HT-29 (cell line): ENCODE data around the gene MAPK8IP3. TPM values are rescaled to one million over a fixed set of nuclear protein-coding genes. Genes with fewer than 3 reads are reported as not detected.

Experiments used
- DNase-seq: peaks from one replicate; pipeline ENCODE4 v3.0.0-alpha.2; 2015; ENCODE audit warnings: low spot score
- total RNA-seq: library from RNA; depleted of rRNA; stranded (reverse); fragments of >200 nt; shearing (Covaris generic); gene quantifications from 2 replicates; pipeline ENCODE4 v1.2.3, GENCODE V29; 2014

MAPK8IP3 gene
- total RNA-seq, 1 experiment from 2014 or later: 120 TPM

DNA sequence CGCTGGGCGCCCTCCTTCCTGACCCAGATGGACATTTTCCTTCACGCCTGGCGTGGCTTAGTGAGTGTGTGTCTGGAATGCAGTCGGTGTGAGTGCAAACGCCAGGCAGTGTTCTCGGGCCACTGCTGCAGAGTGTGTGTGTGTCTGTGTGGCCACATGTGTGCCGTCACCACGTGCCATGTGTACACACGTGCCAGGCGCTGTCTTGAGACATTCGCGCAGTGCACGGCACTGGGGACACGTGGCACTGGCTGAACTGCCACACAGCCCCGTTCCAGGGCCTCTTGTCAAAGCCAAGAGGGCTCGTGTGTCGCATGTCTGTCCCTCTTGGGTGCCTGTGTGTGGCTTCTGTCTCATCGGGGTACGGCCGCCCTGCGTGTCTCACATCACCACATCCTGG lies 28.8 kb downstream of the MAPK8IP3 start:
- DNase-seq: no peak

DNA sequence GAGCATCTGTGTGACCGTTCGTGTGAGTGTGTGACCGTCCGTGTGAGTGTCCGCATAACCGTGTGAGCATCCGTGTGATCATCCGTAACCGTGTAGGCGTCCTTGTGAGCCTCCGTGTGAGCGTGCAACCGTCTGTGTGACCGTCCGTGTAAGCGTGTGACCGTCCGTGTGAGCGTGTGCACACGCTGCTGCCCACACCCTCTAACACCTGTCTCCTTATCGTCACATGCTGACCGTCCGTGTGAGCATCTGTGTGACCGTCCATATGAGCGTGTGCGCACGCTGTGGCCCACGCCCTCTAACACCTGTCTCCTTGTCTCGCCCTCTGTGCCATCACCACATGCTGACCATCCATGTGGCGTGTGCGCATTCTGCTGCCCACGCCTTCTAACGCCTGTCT lies 34.2 kb downstream of the MAPK8IP3 start:
- DNase-seq: no peak

DNA sequence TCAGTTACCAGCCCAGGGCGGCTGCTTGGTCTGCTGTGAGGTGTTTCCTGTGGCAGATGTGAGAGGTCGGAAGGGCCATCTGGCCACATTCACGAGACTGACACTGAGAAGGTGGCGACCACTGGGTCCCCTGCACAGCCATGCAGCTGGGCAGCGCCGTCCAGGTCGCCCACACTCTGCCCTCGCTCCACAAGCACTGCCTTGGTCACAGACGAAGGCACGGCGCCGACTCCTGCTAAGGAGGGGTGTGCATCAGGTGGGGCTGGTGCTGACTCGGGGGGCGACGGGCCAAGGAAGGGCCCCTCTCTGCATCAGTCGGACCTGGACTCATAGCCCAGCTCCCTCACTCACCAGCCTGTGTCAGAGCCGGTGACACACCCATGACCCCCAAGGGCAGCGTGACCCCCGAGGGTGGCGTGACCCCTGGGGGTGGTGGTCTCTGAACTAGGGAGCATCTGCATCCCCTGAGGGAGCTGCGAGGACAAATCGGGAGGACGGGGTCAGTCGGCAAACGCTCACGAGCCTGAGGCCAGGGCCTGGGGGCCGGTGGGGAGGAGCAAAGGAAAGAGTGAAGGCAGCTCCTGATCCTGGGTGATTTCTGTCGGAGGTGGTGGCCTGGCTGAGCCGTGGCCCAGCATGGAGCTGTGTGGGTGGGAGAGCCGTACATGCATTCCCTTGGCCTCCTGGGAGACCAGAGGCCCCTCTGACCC lies 34.9 kb downstream of the MAPK8IP3 start:
- DNase-seq: no peak

DNA sequence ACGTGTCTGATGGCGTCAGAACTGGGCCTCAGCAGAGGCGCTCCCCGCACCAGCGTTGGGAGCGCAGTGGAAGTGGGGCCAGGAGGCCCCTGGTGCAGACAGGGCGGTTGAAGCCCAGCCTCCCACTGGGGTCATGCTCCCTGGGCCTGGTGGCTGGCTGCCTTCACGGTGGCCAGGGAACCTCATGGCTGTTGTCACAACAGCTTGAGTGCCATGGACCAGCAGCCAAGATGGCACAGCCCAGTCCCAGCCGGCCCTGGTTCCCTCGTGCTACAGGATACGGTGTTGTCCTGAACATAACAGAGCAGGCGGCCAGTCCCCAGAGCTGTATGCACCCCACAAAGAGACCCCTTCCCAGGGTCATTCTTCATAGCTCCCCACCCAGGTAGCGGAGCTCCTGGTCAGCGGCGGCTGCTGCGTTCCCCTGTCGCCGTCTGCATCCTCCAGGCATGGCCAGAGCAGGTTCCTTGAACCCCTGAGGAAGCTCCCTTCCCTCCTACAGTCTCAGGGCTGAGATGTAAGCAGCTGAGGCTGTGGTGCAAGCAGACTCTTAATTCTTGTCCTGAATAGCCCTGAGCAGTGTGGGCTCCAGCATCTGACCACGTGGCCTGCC lies 35.7 kb downstream of the MAPK8IP3 start:
- DNase-seq: no peak

DNA sequence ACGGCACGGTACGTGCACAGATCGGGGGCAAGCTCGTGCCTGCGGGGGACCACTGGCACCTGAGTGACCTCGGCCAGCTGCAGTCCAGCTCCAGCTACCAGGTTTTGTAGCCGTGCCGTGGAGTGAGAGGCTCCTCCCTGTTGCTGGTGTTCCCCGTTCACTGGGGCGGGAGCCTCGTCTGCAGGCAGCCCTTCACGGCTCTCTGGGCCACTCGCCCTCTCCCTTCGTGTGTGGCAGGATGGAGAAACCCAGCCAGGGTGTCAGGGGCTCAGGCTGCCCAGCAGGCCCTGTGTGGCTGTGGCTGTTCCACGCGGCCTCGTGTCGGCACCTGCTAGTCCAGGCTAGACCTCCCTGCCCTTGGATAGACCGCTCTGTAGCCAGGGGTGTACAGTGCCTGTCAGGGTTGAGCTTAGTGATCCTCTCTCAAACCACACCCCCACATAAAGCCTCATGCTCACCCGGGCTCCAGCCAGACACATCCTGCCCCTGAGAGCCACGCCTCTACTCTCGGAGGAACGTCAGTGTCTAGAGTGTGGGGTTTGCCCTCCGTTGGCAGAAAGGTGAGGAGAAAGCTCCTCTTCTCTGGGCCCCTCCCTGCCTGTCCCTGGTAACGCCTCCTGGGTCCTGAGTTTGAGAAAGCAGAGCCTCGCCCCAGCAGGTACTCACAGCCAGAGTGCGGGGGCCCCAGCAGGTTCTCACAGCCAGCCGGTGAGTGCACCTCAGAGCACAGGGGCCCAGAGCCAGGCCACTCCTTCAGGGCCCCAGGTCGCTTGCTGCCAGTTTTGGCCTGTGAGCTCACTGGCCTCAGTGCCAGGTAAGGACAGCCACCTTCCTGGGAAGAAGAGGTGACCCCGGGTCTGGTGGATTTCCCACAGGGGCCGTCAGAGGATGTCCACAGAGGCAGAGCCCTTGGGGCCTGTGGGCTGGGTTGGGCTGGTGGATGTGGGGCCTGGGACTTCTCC lies 37.7 kb downstream of the MAPK8IP3 start:
- DNase-seq: no peak

DNA sequence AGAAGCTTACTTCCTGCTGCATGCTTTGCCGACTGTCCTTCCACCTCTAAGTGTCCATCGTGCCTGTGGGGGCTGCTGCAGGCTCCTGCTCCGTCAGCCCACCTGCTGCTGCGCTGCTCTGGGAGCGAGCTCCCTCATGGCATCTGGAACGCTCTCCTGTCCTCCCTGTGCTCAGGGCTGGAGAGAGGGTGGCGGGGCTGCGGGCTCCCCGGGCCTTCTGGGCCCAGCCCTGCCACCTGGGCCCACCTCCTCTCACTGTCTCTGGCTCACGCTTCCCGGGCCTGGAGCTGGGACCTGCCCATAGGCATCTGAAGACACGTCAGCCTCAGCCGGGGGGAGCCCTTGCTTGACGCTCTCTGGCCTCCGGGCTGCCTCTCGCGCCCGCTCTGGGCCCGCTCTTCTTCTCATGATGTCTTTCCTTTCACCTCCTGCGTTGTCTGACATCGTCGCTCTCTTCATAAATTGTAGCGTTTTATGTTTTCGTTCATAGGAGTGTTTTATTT lies 38.4 kb downstream of the MAPK8IP3 start:
- no peak for DNase-seq

DNA sequence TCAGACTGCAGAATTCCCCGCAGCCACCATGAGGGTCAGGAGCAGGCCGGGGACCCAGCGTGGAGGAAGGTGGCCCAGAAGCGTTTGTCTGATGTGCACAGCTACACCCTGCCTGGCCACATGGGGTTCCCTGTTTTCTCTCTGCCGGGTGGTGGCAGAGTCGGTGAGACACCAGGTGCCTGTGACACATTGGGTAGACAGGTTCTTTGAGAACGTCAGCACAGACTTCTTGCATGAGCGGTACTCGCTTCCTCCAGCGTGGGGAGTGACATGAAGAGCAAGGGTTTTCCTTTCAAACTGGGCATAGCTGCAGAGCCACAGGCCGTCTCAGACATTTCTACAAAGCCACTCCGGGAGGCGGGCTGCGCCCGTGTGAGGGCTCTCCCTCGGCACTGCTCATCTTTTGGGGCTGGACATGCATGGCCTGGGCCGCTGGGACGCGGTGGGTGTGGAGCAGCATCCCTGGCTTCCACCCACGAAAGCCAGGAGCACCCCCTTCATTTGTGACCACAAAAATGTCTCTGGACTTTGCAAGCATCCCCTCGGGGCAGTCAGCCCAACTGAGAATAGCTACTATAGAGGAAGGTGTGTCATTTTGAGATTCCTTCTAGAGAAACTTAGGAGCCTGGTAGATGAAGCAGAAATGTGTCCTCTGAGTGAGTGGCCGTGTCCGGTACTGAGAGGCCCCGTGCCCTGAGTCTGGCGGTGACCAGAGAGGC lies 39.3 kb downstream of the MAPK8IP3 start:
- DNase-seq: no peak

DNA sequence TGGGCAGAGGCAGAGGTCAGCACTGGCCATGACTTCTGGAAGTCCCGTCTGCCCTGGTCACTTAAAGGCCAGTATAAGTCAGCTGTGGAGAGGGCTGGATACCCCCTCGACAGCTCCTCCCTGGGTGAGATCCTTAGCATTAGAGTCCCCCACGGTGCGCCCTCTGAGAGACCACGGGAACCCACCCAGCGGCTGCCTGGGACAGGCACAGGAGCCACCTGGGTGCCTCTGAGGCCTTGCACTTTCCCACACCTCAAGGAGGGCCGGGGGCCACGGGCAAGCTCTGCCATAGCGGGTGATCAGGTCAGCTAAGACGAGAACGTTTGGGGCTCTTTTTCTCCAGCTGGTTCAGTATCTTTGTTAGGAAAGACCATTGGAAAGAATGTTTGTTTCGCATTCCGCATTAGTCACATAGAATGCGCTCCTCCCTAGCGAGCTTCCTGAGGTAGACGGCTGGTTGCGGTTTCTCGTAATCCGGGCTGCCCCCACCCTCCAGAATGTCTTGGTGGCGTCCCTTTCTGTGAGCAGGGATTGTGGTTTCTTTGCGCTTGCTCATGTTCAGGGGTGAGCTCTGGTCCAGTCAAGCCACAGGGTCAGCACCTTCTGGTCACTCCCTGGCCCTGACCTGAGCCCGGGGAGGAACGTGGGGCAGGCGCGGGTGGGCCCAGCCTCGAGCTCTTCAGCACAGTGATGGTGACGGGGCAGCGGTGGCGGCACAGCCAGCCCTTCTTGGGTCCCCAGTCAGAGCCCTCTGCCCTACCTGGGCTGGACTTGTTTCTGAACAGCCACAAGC lies 40.1 kb downstream of the MAPK8IP3 start:
- DNase-seq: peak; percentile 65

DNA sequence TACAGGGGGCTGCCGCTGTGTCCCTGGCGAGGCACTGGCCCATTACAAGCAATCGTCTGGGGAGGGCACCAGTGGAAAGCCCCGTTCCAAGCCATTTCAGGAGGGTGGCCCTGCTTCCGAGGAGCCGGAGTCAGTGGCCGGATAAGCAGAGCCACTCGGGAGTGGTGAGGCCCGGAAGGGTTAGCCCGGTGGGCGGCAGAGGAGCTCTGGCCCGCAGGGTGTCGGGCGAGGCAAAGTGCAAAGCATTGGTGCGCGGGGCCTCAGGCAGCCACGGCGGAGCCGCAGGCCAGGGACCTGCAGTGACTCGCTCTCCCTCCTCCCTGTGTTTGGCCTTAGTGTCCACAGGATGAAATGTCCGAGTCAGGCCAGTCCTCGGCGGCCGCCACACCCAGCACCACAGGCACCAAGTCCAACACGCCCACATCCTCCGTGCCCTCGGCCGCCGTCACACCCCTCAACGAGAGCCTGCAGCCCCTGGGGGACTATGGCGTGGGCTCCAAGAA lies 40.7 kb downstream of the MAPK8IP3 start:
- no peak for DNase-seq

DNA sequence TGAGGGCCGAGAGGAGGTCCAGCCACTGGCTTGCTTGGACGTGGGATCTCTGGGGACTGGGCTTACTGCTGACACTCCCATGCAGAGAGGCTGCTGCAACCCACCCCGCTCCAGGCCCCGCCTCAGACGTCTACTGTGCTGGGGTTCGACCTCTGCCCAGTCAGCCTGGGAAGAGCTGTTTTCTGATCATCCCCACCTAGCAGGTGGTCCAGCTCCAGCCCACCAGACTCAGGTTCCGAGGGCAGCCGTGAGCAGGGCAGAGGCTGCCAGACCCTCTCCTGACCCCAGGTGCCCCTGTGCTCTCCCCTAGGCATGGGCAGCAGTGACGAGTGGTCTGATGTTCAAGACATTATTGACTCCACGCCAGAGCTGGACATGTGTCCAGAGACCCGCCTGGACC lies 41.9 kb downstream of the MAPK8IP3 start:
- no peak for DNase-seq

DNA sequence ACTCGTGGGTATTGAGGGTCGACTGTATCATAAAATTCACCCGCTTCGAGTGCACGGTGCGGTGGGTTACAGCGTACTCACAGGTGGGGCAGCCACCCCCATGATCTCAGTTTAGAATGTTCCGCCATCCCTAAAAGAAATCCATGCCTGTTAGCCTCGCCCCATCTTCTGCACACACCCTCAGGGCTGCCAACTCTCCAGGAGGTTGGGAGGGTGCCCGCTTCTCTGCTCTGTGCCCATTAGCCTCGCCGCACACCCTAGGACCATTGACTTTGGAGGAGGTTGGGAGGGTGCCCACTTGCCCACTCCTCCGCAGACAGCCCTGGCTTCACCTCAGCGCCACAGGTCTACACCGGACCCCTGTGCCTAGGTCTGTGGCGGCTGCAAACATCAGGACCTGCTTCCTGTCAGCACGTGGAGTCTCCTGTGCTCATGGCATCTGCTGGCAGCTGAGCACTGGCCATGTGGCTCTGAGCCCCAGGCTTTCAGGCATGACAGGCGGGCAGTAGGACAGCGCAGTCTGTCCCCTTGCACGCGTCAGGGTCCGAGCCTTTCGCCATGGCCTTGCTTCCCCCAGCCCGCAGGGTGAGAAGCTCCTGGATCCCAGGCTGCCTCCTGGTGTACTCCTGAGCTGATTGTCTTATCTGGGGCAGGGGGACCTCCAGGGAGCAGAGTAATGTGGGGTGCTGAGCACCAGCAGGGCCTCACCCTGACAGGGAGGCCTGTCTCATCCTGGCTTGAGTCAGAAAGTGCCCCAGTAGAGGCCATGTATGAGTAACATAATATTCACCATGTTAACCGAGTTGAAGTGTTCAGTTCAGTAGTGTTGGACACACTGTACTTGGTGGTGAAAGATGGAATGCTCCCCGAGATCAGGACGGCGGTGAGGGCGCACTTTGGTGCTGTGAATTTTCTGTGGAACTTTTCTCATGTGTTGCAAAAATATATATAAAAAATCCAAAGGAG lies 43.4 kb downstream of the MAPK8IP3 start:
- no peak for DNase-seq

DNA sequence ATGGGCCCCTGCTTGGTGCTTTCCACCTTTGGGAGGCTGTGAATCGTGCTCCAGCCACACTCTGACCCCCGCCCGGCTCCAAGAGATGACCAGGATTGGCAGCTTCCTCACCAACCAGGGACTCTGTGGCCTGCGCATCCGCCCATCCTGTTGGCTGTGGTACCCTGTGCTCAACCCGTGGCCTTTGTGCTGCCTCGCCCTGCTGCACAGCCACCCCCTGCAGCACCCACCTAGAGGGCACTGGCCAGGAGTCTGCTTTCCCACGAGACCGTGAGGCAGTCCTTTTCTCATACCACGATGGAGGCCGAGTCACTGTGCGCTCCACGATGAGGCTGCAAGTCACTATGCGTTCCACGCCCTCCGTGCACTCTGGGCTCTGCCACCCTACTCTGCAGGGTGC lies 46.0 kb downstream of the MAPK8IP3 start:
- DNase-seq: no peak

DNA sequence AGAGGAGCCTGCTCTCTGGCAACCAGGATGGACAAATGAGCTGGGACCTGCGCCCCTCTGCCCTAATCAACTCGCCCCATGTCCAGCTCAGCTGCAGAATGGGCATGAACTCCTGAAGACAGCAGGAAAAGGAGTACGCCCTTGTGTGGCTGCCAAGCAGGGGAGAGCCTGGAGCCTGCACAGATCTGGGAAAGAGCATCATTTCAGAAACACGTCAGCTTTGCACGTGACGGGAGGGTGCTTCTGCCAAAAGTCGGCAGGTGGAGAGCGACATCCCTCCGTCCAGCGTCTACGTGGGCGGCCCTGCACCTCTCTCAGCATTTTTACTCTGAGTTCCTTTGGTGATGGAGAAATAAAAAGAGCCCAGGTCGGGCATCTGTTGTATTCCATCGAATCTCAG lies 46.9 kb downstream of the MAPK8IP3 start:
- no peak for DNase-seq

DNA sequence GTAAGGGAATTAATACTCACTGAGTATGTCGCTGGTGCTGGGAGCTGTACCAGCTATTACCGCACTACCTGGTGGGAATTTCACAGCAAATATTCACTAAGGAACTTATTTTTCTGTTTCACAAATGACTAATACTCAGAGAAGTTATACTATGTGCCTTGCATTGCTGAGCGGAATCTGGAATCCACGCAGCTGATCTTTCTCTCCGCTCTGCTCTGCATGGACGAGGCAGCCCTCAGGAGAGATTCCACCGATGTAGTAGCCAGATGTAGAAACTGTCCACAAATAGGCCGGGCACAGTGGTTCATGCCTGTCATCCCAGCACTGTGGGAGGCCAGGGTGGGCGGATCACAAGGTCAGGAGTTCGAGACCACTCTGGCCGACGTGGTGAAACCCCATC lies 48.2 kb downstream of the MAPK8IP3 start:
- DNase-seq: no peak

DNA sequence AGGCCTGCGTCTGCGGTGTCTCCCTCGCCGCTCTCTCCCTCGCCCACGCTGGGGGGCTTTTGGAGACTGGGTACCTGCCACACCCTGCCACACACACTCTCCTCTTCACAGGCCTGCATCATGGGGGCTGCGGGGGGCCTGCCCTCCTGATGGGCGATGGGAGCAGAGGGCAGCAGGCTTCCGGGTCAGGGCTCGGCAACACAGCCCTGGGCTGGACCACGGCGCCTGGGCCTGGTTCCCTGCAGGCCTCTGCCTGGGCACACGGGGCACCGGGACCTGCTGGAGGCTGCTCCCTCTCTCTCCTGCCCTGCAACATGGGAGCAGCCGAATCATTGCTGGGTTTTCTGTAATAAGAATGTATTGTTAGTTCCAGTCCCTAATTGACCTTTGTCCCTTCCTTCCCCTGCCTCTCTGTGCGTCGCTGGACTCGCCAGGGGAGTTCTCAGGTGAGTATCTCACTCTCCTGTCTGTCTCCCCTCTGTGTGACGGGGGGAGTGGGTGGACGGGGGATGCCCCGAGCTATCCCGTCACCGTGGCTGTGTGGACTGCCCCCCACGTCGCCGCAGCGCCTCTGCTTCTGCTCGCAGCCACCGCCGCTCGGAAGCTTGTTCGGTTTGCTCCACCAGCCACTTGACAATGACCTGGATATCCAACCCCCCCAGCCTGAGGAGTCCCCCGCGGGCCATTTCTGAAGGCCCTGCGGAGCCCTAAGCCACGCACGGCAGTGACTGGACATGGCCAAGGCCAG lies 51.9 kb downstream of the MAPK8IP3 start:
- DNase-seq: no peak

DNA sequence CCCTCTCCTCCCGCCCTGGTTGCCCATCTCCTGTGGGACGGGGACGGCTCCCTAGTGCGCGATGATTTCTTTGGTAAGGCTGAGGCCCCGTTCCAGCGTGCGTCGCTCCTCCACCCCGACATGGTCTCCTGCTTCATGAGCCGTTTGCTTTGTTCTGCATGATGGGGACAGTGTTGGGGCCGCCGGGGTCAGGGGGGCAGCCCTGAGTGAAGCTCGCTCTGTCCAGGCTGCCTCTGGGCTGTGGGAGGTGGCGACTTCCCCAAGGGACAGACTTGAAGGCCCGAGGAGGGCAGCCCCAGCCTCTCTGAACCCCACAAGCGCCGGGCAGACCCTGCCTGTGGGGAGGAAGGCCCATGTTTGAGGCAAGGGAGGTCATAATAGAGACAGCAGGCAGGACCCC lies 52.9 kb downstream of the MAPK8IP3 start:
- DNase-seq: no peak

DNA sequence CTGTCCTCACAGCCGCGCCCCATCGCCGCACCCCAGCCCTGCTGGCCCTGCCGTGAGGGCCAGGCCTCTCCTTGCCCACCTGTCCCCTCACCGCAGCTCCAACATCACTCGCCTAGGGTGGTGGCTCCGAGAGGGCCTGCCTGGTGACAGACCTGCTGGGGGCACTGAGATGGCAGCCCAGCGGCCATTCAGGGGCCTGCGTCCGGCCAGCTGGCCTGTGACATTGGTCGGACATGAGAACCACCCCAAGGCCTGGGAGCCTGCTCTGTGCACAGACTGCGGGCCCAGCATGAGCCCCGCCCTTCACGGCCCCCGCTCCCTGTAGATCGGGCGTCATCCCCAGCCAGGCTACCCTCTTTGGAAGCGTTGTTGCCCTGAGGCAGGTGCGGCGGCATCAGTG lies 53.5 kb downstream of the MAPK8IP3 start:
- no peak for DNase-seq

DNA sequence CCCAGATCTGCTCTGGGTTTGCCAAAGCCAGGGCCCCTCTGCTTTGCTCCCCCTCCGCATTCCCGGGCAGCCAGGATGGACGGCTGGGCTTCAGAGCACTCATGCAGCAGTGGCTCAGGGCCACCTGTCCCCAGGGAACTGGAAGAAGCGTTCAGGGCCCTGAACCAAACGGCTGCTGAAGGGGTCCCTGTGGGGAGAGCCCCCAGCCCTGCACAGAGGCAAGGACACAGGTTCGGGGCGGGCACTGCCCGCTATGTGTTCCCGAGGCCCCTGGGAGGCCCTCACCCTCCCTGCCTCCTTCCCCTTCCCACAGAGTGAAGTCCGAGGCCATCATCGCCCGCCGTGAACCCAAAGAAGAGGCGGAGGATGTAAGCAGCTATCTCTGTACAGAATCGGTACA lies 54.9 kb downstream of the MAPK8IP3 start:
- no peak for DNase-seq

DNA sequence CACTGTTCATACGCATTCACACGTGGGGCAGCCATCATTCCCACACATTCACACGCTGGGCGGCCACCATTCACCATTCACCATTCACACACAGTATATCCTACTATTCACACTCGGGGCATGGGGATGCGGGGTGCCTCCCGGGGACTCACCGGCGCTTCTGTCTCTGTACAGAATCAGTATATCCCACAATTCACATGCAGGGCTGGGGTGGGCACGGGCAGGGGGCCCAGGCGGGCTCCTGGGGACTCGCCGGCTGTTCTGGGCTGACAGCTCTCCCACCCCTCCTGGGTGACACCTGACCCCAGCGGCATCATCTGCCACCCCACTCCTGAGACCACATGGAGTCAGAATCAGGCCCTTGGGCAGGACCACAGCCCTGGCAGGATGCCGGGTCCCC lies 55.8 kb downstream of the MAPK8IP3 start:
- DNase-seq: no peak
